ENCODE measurements around the gene KICS2. TPM values are rescaled to one million over a fixed set of nuclear protein-coding genes. Genes with fewer than 3 reads are reported as not detected.

KICS2 gene
- 6.7 to 9.7 TPM (median 8.1 TPM) in 5 replicates for total RNA-seq (2022; extraction: Qiagen RNA extraction)

GRCh38 chr12:64222009-64222765 is at the start of gene KICS2:
Gene KICS2 (minus strand): TSS chr12:64222296. CDS start chr12:64222237, 59 bp downstream.

Other genes with a start within 250 kb of the KICS2 start
- 0.07 to 0.21 TPM (median 0.18 TPM) in 3 of 5 replicates, not detected in the others for gene C12orf56, start 168.5 kb upstream of the KICS2 start, total RNA-seq (2022; extraction: Qiagen RNA extraction)
- gene XPOT, start 182.1 kb upstream of the KICS2 start, total RNA-seq (2022; extraction: Qiagen RNA extraction) = 40.3 to 49.9 TPM (median 45.2 TPM) in 5 replicates
- 21.2 to 27.5 TPM (median 24.1 TPM) in 5 replicates for gene TBK1, start 229.8 kb upstream of the KICS2 start, total RNA-seq (2022; extraction: Qiagen RNA extraction)